ENCODE data around the gene GSPT1. TPM values are rescaled to one million over a fixed set of nuclear protein-coding genes. Genes with fewer than 3 reads are reported as not detected.

The GSPT1 gene
- total RNA-seq, 1 experiment from 2014 or later = 173 TPM

- Histone ChIP-seq H3K56ac (ENCODE audit: insufficient read length, low read depth, low read length) (no peak overlapping the region), H3K27ac (ENCODE audit: insufficient read length, low read depth, low read length) (no peak overlapping the region), H3K9me3 (ENCODE audit: control insufficient read depth, low read depth, low read length) (no peaks in the 10 kb centered on the region), H3K27me3 (ENCODE audit: insufficient read depth, low read length) (no peaks in the 10 kb centered on the region), H3K9ac (ENCODE audit: extremely low read depth, insufficient read length, low read length) (peak overlapping the region; percentile 51), H4K8ac (replicated peaks; ENCODE audit: insufficient read length, low read depth, low read length) (no peak overlapping the region), H4K5ac (ENCODE audit: insufficient read length, low read depth, low read length) (no peak overlapping the region), H3K23me2 (ENCODE audit: insufficient read length, low read depth, low read length, poor library complexity, severe bottlenecking) (no peaks in the 10 kb centered on the region), H3K79me1 (ENCODE audit: insufficient read depth, low read depth, low read length, poor library complexity, severe bottlenecking) (no peaks in the 10 kb centered on the region), H4K20me1 (ENCODE audit: control insufficient read depth, insufficient read depth, insufficient read length) (no peaks in the 10 kb centered on the region), H3K14ac (ENCODE audit: insufficient read depth, low read length) (no peak overlapping the region), H2BK15ac (ENCODE audit: low read depth, low read length) (no peak overlapping the region), H3T11ph (ENCODE audit: low read length) (no peak overlapping the region), H3K79me2 (ENCODE audit: insufficient read depth, low read length) (peaks cover 46% of the 10 kb centered on the region), H3K4me1 (ENCODE audit: insufficient read depth, low read length) (peaks cover 3% of the 10 kb centered on the region; the same call in 1 of the 2 replicates), H3K18ac (ENCODE audit: insufficient read length, low read depth, low read length) (no peak overlapping the region), H3K23ac (ENCODE audit: insufficient read length, low read depth, low read length) (no peak overlapping the region), H3K4me2 (ENCODE audit: insufficient read depth, insufficient read length, low read length) (peak overlapping the region; percentile 94), H2BK120ac (ENCODE audit: low read depth, low read length, poor library complexity, severe bottlenecking) (no peak overlapping the region), H2BK12ac (ENCODE audit: insufficient read length, low read depth, low read length) (no peak overlapping the region), H2BK5ac (ENCODE audit: insufficient read length, low read length) (no peak overlapping the region), H2AK5ac (ENCODE audit: insufficient read length, low read length) (no peak overlapping the region), H4K91ac (ENCODE audit: insufficient read length, low read depth, low read length) (no peak overlapping the region), H2AFZ (ENCODE audit: low read length) (no peak overlapping the region), H2BK20ac (ENCODE audit: low read depth, low read length, poor library complexity, severe bottlenecking) (no peak overlapping the region), H3K4ac (ENCODE audit: low read depth, low read length) (no peak overlapping the region)
- TF ChIP-seq CTCF (conservative IDR thresholded peaks at IDR 0.05) = no peak
- DNase-seq = no peak
- no CpG with 5 or more reads among the region's 30 CpGs for WGBS (ENCODE audit: extremely low coverage, insufficient read length, low lambda C conversion rate)
- Mint-ChIP-seq H3K9me3 (peaks cover 0 to 3% of the 10 kb centered on the region in 2 experiments; a peak in 1 of 5 replicates), H3K4me1 (peaks cover 24 to 34% of the 10 kb centered on the region in 2 experiments), H3K36me3 (ENCODE audit: insufficient read depth in 1 of 3, low read depth in 3 of 3) (peaks cover 4 to 12% (median 10%) of the 10 kb centered on the region in 3 experiments; a peak in 4 of 7 replicates), H3K27me3 (ENCODE audit: low read depth) (no peaks in the 10 kb centered on the region), H3K27ac (peak overlapping the region; percentile 77 to 92 (median 79); a peak in 5 of 7 replicates), H3K4me3 (peak overlapping the region; percentile 83 to 97)
Observed at GRCh38 chr16:11914210-11915113, 1.3 kb downstream of the GSPT1 start.
